Suprapubic skin (tissue), 4 donors: ENCODE results near the gene MINDY4. TPM values are rescaled to one million over a fixed set of nuclear protein-coding genes. Genes with fewer than 3 reads are reported as not detected.
A peak's percentile ranks its signal among the peaks of the same experiment; 100 is the strongest.

Source experiments
- DNase-seq, 2 donors: peaks; one replicate each; pipeline ENCODE4 v3.0.0-alpha.2; 2019; ENCODE audit warnings: low spot score in 2 of 2
- H3K27ac ChIP-seq: fragments of 200-600 bp; sonication (generic); one replicate; pipeline ENCODE4 v1.5.1; 2019
- H3K27me3 ChIP-seq: fragments of 200-600 bp; sonication (generic); one replicate; pipeline ENCODE4 v1.5.1; 2019
- H3K36me3 ChIP-seq: fragments of 200-600 bp; sonication (generic); one replicate; pipeline ENCODE4 v1.5.1; 2019
- H3K4me1 ChIP-seq: fragments of 200-600 bp; sonication (generic); one replicate; pipeline ENCODE4 v1.5.1; 2019
- H3K4me3 ChIP-seq: fragments of 200-600 bp; sonication (generic); one replicate; pipeline ENCODE4 v1.5.1; 2019; ENCODE audit warnings: mild to moderate bottlenecking
- H3K9me3 ChIP-seq: fragments of 200-600 bp; sonication (generic); one replicate; pipeline ENCODE4 v1.5.1; 2019
- CTCF ChIP-seq, 2 donors: fragments of 200-600 bp in 1 of 2; fragments of 450-650 bp in 1 of 2; sonication (generic) in 1 of 2; IDR thresholded peaks; one replicate each; pipeline ENCODE4 v1.5.1; 2016 to 2019; ENCODE audit warnings: antibody characterized with exemption in 2 of 2, mild to moderate bottlenecking in 1 of 2, moderate library complexity in 1 of 2
- EP300 ChIP-seq: sonication (generic); formaldehyde crosslinking; IDR thresholded peaks from one replicate; pipeline ENCODE4 v1.6.1; 2017; ENCODE audit warnings: antibody characterized with exemption
- POLR2A ChIP-seq, 2 donors: fragments of 450-650 bp; IDR thresholded peaks; one replicate each; pipeline ENCODE4 v1.6.1; 2017; ENCODE audit warnings: antibody characterized with exemption in 2 of 2, mild to moderate bottlenecking in 2 of 2, moderate library complexity in 2 of 2
- POLR2AphosphoS5 ChIP-seq, 3 donors: sonication (generic); formaldehyde crosslinking; IDR thresholded peaks; one replicate each; pipeline ENCODE4 v1.6.1; 2017; ENCODE audit warnings: antibody characterized with exemption in 3 of 3
- WGBS: methylation state at CpG from one replicate; pipeline ENCODE4 v1.1.5; 2018; 5-methylcytosine and 5-hydroxymethylcytosine counted together
- total RNA-seq, 4 donors: library from RNA; depleted of rRNA; stranded (reverse); fragments of >200 nt; gene quantifications; one replicate each; pipeline ENCODE4 v1.1.0, GENCODE V29; 2016

MINDY4 gene
- total RNA-seq, 4 donors from 2014 or later: 4.6 to 10.5 (median 6.1) TPM

- Histone ChIP-seq H3K4me3 (no peak overlapping the region), H3K9me3 (no peaks in the 10 kb centered on the region), H3K4me1 (no peaks in the 10 kb centered on the region), H3K27me3 (no peaks in the 10 kb centered on the region), H3K27ac (no peak overlapping the region), H3K36me3 (peaks cover 8% of the 10 kb centered on the region)
- TF ChIP-seq POLR2AphosphoS5 (IDR thresholded peaks at IDR 0.05) (no peak), EP300 (no peak), CTCF (IDR thresholded peaks at IDR 0.05) (no peak), POLR2A (IDR thresholded peaks at IDR 0.05) (no peak)
- WGBS: 94% methylated on average over 6 of the region's 6 CpGs
- DNase-seq: peak in 1 of 2 donors; percentile 32
Observed at GRCh38 chr7:30835396-30835915, 64.2 kb downstream of the MINDY4 start.

GRCh38 chr7:30836991-30837390, 65.8 kb downstream of the MINDY4 start:
- H3K27ac ChIP-seq: no peak overlapping the region
- H3K4me3 ChIP-seq: no peak overlapping the region
- H3K4me1 ChIP-seq: no peaks in the 10 kb centered on the region
- no peaks in the 10 kb centered on the region for H3K27me3 ChIP-seq
- 85% methylated on average over 7 of the region's 7 CpGs for WGBS
- peak in 1 of 2 donors; percentile 48 for DNase-seq
- TF ChIP-seq POLR2A (IDR thresholded peaks at IDR 0.05) (no peak), CTCF (IDR thresholded peaks at IDR 0.05) (no peak), POLR2AphosphoS5 (IDR thresholded peaks at IDR 0.05) (no peak), EP300 (no peak)
- H3K9me3 ChIP-seq: no peaks in the 10 kb centered on the region
- H3K36me3 ChIP-seq: peaks cover 8% of the 10 kb centered on the region

- Histone ChIP-seq H3K4me3 (no peak overlapping the region), H3K9me3 (no peaks in the 10 kb centered on the region), H3K27me3 (no peaks in the 10 kb centered on the region), H3K36me3 (peaks cover 8% of the 10 kb centered on the region), H3K4me1 (no peaks in the 10 kb centered on the region), H3K27ac (no peak overlapping the region)
- DNase-seq: no peak
- TF ChIP-seq CTCF (IDR thresholded peaks at IDR 0.05): no peak
- TF ChIP-seq POLR2A (IDR thresholded peaks at IDR 0.05): no peak
- no peak for TF ChIP-seq EP300
- no peak for TF ChIP-seq POLR2AphosphoS5 (IDR thresholded peaks at IDR 0.05)
- WGBS: 93% methylated on average over 4 of the region's 4 CpGs
Observed at GRCh38 chr7:30837581-30837980, 66.4 kb downstream of the MINDY4 start.

- H3K27ac ChIP-seq: no peak overlapping the region
- DNase-seq: peak in 1 of 2 donors; percentile 66
- TF ChIP-seq POLR2AphosphoS5 (IDR thresholded peaks at IDR 0.05) (no peak), EP300 (no peak), POLR2A (IDR thresholded peaks at IDR 0.05) (no peak)
- no peak overlapping the region for H3K4me3 ChIP-seq
- peaks cover 8% of the 10 kb centered on the region for H3K36me3 ChIP-seq
- no peaks in the 10 kb centered on the region for H3K27me3 ChIP-seq
- H3K4me1 ChIP-seq: no peaks in the 10 kb centered on the region
- H3K9me3 ChIP-seq: no peaks in the 10 kb centered on the region
- 94% methylated on average over 5 of the region's 5 CpGs for WGBS
Observed at GRCh38 chr7:30838008-30838407, 66.8 kb downstream of the MINDY4 start.

- TF ChIP-seq CTCF (IDR thresholded peaks at IDR 0.05) (no peak), POLR2AphosphoS5 (IDR thresholded peaks at IDR 0.05) (no peak), POLR2A (IDR thresholded peaks at IDR 0.05) (no peak), EP300 (no peak)
- H3K27ac ChIP-seq: no peak overlapping the region
- no peaks in the 10 kb centered on the region for H3K9me3 ChIP-seq
- peaks cover 14% of the 10 kb centered on the region for H3K4me1 ChIP-seq
- H3K27me3 ChIP-seq: no peaks in the 10 kb centered on the region
- WGBS: 73% methylated on average over 6 of the region's 6 CpGs
- H3K36me3 ChIP-seq: peaks cover 8% of the 10 kb centered on the region
- DNase-seq: peak in 1 of 2 donors; percentile 38
- H3K4me3 ChIP-seq: no peak overlapping the region
Observed at GRCh38 chr7:30840141-30841024, 69.2 kb downstream of the MINDY4 start.
